ENCODE results near the gene LRG1. TPM values are rescaled to one million over a fixed set of nuclear protein-coding genes. Genes with fewer than 3 reads are reported as not detected.

Gene LRG1
- total RNA-seq, 1 donor from 2014 or later = 24.9 TPM

DNA sequence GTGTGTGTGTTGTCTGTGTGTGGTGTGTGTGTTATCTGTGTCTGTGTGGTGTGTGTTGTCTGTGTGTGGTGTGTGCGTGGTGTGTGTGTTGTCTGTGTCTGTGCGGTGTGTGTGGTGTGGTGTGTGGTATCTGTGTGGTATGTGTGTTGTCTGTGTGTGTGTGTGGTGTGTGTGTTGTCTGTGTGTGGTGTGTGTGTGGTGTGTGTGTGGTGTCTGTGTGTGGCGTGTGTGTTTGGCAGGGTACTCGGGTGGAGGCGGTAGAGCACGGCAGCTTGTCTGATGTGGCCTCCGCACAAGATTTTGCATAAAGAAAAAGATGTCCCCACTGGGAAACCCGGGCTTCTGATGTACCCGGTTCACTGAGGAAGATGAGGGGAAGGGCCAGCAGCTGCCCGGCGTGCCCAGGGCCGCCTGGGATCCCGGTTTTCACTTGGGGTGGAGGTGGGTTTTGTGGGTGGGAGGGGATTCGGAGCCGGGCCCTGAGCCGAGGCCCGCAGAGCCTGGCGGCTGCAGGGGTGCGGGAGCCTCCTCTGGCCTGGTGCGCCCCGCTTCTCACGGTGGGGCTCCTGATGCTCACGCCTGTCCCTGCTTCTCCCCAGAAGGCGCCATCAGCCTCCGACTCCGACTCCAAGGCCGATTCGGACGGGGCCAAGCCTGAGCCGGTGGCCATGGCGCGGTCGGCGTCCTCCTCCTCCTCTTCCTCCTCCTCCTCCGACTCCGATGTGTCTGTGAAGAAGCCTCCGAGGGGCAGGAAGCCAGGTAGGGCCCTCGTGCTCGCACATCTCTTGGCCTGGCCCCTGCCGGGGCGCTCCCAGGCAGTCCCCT is 46.5 kb downstream of the LRG1 start:
- no peak for ATAC-seq

DNA sequence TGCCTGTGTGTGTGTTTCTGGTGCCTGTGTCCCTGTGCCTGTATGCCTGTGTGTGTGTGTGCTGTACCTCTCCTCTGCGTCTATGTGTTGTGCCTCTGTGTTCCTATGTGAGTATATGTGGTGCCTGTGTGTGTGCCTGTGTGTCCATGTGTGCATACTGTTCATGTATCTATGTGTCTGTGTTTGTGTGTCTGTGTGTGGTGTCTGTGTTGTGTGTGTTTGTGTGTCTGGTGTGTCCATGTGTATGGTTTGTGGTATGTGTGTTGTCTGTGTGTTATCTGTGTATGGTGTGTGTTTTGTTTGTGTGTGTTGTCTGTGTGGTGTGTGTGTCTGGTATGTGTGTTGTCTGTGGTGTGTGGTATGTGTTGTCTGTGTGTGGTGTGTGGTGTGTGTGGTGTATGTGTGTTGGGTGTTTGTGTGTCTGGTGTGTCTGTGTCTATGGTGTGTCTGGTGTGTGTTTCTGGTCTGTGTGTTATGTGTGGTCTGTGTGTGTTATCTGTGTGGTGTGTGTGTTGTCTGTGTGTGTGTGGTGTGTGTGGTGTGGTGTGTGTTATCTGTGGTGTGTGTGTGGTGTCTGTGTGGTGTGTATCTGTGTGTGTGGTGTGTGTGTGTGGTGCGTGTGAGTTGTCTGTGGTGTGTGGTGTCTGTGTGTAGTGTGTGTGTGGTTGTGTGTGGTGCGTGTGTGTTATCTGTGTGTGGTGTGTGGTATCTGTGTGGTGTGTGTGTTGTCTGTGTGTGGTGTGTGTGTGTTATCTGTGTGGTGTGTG is 47.3 kb downstream of the LRG1 start:
- no peak for ATAC-seq

DNA sequence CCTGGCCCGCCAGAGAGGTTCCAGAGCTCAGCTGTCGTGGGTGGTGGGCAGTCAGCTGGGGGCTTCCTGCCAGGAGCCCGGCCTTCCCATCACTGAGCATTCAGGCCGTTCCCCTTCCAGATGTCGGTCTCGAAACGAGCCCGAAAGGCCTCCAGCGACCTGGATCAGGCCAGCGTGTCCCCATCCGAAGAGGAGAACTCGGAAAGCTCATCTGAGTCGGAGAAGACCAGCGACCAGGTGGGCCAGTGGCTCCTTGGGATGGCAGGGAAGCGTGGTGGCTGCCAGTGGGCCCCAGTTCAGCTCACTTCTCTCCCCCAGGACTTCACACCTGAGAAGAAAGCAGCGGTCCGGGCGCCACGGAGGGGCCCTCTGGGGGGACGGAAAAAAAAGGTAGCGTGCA is 48.4 kb downstream of the LRG1 start:
- no peak for ATAC-seq

DNA sequence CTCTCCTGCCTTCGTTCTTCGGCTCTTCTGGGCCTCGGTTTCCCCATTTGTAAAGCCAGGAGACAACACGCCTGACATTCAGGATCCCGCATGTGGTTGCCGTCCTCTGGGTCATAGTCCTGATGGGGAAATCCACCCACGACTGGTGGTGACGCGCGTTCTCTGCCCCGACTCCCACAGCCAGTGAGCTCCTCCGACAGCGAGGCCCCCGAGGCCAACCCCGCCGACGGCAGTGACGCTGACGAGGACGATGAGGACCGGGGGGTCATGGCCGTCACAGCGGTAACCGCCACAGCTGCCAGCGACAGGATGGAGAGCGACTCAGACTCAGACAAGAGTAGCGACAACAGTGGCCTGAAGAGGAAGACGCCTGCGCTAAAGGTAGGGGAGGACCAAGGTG is 51.3 kb downstream of the LRG1 start:
- ATAC-seq = no peak

DNA sequence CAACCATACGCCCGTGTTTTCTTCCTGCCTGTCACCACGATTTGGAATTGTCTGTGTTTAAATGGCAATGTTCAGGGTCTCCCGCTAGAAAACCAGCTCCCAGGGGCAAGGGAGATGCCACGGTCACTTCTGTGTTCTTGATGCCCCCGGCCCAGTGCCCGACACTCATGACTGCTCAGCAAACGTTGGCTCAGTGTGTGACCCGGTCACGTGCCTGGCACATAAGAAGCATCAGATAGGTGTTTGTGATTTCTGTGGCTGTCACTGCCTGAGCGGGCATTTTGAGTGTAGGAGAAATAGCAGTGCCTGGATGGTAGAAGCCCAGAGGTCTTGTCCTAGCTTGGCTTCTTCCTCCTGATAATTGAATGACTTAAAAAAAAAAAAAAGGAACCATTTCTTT is 52.3 kb downstream of the LRG1 start:
- ATAC-seq = no peak

Other genes starting within 250 kb of the LRG1 start
- gene TMIGD2, start 237.6 kb downstream of the LRG1 start, total RNA-seq = 0.20 TPM
- gene FSD1, start 235.4 kb downstream of the LRG1 start, total RNA-seq = 0.36 TPM
- 97.3 TPM for gene STAP2, start 201.2 kb downstream of the LRG1 start, total RNA-seq
- gene MPND, start 196.5 kb downstream of the LRG1 start, total RNA-seq = 22.0 TPM
- 114 TPM for gene SH3GL1, start 139.5 kb downstream of the LRG1 start, total RNA-seq
- gene CHAF1A, start 137.4 kb downstream of the LRG1 start, total RNA-seq = 17.3 TPM
- 68.9 TPM for gene UBXN6, start 82.2 kb downstream of the LRG1 start, total RNA-seq
- gene HDGFL2, start 67.7 kb downstream of the LRG1 start, total RNA-seq = 19.2 TPM
- 0.96 TPM for gene PLIN4, start 21.6 kb downstream of the LRG1 start, total RNA-seq
- gene PLIN5, start 4.8 kb downstream of the LRG1 start, total RNA-seq = 2.4 TPM
- 2.0 TPM for gene SEMA6B, start 19.6 kb upstream of the LRG1 start, total RNA-seq
- gene TNFAIP8L1, start 99.5 kb upstream of the LRG1 start, total RNA-seq = 8.1 TPM
- gene MYDGF, start 130.3 kb upstream of the LRG1 start, total RNA-seq = 42.0 TPM
- gene DPP9, start 183.8 kb upstream of the LRG1 start, total RNA-seq = 28.0 TPM

Data from esophagus mucosa (tissue), 1 donor.